HG03442 (cell line): ENCODE results near the gene NR4A2.
"Not testable (repeated sequence)": the region's sequence is repeated elsewhere in the genome, so short reads cannot be mapped to it uniquely, and the experiment has no call there.

Experiments used
- ATAC-seq: cut with Tn5 transposase; IDR thresholded peaks from one replicate; pipeline ENCODE4 v1.9.1; 2021; ENCODE audit warnings: mild to moderate bottlenecking, moderate library complexity; ENCODE audit not compliant: unreplicated experiment

NR4A2 gene

GRCh38 chr2:156322686-156323231 is 9.8 kb downstream of the NR4A2 start:
- ATAC-seq, result peak; percentile 32

GRCh38 chr2:156322051-156322685 is 10.4 kb downstream of the NR4A2 start:
- peak; percentile 75 for ATAC-seq

GRCh38 chr2:156321243-156321904 is 11.1 kb downstream of the NR4A2 start:
- ATAC-seq, result no peak

- no peak for ATAC-seq
Observed at GRCh38 chr2:156320486-156321098, 11.9 kb downstream of the NR4A2 start.

- ATAC-seq, result no peak
Observed at GRCh38 chr2:156319811-156320485, 12.6 kb downstream of the NR4A2 start.

GRCh38 chr2:156317631-156318030 is 14.9 kb downstream of the NR4A2 start:
- no peak for ATAC-seq

- no peak for ATAC-seq
Observed at GRCh38 chr2:156311976-156312375, 20.5 kb downstream of the NR4A2 start.

- no peak for ATAC-seq
Observed at GRCh38 chr2:156310773-156311172, 21.7 kb downstream of the NR4A2 start.

GRCh38 chr2:156309917-156310316 is 22.6 kb downstream of the NR4A2 start:
- ATAC-seq, result no peak

GRCh38 chr2:156309167-156309566 is 23.4 kb downstream of the NR4A2 start:
- peak; percentile 70 for ATAC-seq

- ATAC-seq, result no peak
Observed at GRCh38 chr2:156306821-156307220, 25.7 kb downstream of the NR4A2 start.

GRCh38 chr2:156305121-156305520 is 27.4 kb downstream of the NR4A2 start:
- no peak for ATAC-seq

GRCh38 chr2:156300337-156300736 is 32.2 kb downstream of the NR4A2 start:
- ATAC-seq, result no peak

- no peak for ATAC-seq
Observed at GRCh38 chr2:156294945-156295580, 37.5 kb downstream of the NR4A2 start.

GRCh38 chr2:156293382-156293781 is 39.1 kb downstream of the NR4A2 start:
- not testable (repeated sequence) for ATAC-seq

- no peak for ATAC-seq
Observed at GRCh38 chr2:156279446-156280150, 52.9 kb downstream of the NR4A2 start.
